CD14-positive monocyte (primary cell): ENCODE results near the gene PRXL2B. TPM values are rescaled to one million over a fixed set of nuclear protein-coding genes. Genes with fewer than 3 reads are reported as not detected.

Experiments used
- DNase-seq, 3 donors: peaks; one replicate each; pipeline ENCODE4 v3.0.0-alpha.2; 2011 to 2022
- H2AFZ ChIP-seq: 2 replicates; pipeline ENCODE4 v1.6.0; 2012; ENCODE audit warnings: mild to moderate bottlenecking, low read depth, low read length, inconsistent platforms; ENCODE audit not compliant: insufficient read depth, poor library complexity, severe bottlenecking
- H3K27ac ChIP-seq, 2 donors: 1 replicate in 1 of 2; 2 replicates in 1 of 2; pipeline ENCODE4 v1.5.1; 2012 to 2013; ENCODE audit warnings: low read length in 2 of 2, control low read depth in 1 of 2, inconsistent platforms in 1 of 2, low read depth in 1 of 2, mild to moderate bottlenecking in 1 of 2
- H3K27me3 ChIP-seq, 2 donors: one replicate each; pipeline versions ENCODE4 v1.6.0 to v1.6.1; 2011 to 2013; ENCODE audit warnings: low read length in 2 of 2; ENCODE audit not compliant: control insufficient read depth in 2 of 2, insufficient read depth in 2 of 2
- H3K36me3 ChIP-seq, 2 donors: replicated peaks in 1 of 2; 1 replicate in 1 of 2; 2 replicates in 1 of 2; pipeline versions ENCODE4 v1.5.1 to v1.6.1; 2012 to 2013; ENCODE audit warnings: low read length in 2 of 2, control low read depth in 1 of 2, inconsistent platforms in 1 of 2, mild to moderate bottlenecking in 1 of 2; ENCODE audit not compliant: insufficient read depth in 2 of 2, control insufficient read depth in 1 of 2
- H3K4me1 ChIP-seq, 2 donors: 1 replicate in 1 of 2; 2 replicates in 1 of 2; pipeline versions ENCODE4 v1.5.1 to v1.6.1; 2012 to 2013; ENCODE audit warnings: low read length in 2 of 2, control low read depth in 1 of 2, inconsistent platforms in 1 of 2, mild to moderate bottlenecking in 1 of 2, moderate library complexity in 1 of 2; ENCODE audit not compliant: insufficient read depth in 2 of 2, control insufficient read depth in 1 of 2
- H3K4me2 ChIP-seq: replicated peaks from 2 replicates; pipeline ENCODE3; 2012; ENCODE audit warnings: low read length, moderate library complexity, mild to moderate bottlenecking; ENCODE audit not compliant: poor library complexity, severe bottlenecking; ENCODE audit errors: extremely low read depth
- H3K4me3 ChIP-seq, 3 experiments: fragments of 200-600 bp in 1 of 3; sonication (generic) in 1 of 3; replicated peaks in 1 of 3; 1 replicate in 2 of 3; 2 replicates in 1 of 3; pipeline ENCODE4 v1.5.1; 2011 to 2013; ENCODE audit warnings: low read length in 3 of 3, mild to moderate bottlenecking in 3 of 3, control low read depth in 2 of 3, low read depth in 2 of 3, inconsistent platforms in 1 of 3, moderate library complexity in 1 of 3
- H3K79me2 ChIP-seq: 2 replicates; pipeline ENCODE4 v1.6.0; 2012; ENCODE audit warnings: mild to moderate bottlenecking, control low read depth, inconsistent platforms, low read length, moderate library complexity; ENCODE audit not compliant: insufficient read depth
- H3K9ac ChIP-seq: 2 replicates; pipeline ENCODE4 v1.6.0; 2017; ENCODE audit warnings: low read length, mild to moderate bottlenecking; ENCODE audit not compliant: insufficient read depth, poor library complexity, severe bottlenecking
- H3K9me3 ChIP-seq, 2 donors: replicated peaks in 1 of 2; 1 replicate in 1 of 2; 2 replicates in 1 of 2; pipeline versions ENCODE4 v1.5.1 to v1.6.1; 2012 to 2013; ENCODE audit warnings: low read length in 2 of 2, control low read depth in 1 of 2; ENCODE audit not compliant: control insufficient read depth in 1 of 2, insufficient read depth in 1 of 2
- H4K20me1 ChIP-seq: 2 replicates; pipeline ENCODE4 v1.6.0; 2012; ENCODE audit warnings: mild to moderate bottlenecking, low read length, control low read depth, moderate library complexity; ENCODE audit not compliant: insufficient read depth
- H3K27ac Mint-ChIP-seq, 7 donors: one replicate each; pipeline ENCODE4 v1.8.0; 2020; ENCODE audit warnings: mild to moderate bottlenecking in 7 of 7, mixed read lengths in 7 of 7, moderate library complexity in 6 of 7, inconsistent platforms in 2 of 7
- H3K27me3 Mint-ChIP-seq, 3 donors: one replicate each; pipeline ENCODE4 v1.8.0; 2021 to 2022; ENCODE audit warnings: low read depth in 3 of 3, mild to moderate bottlenecking in 3 of 3, mixed read lengths in 3 of 3, moderate library complexity in 3 of 3, inconsistent platforms in 1 of 3
- H3K36me3 Mint-ChIP-seq, 2 donors: one replicate each; pipeline ENCODE4 v1.8.0; 2020; ENCODE audit warnings: mixed read lengths in 2 of 2, inconsistent platforms in 1 of 2, mild to moderate bottlenecking in 1 of 2
- H3K4me1 Mint-ChIP-seq: one replicate; pipeline ENCODE4 v1.8.0; 2020; ENCODE audit warnings: mild to moderate bottlenecking, mixed read lengths
- H3K4me3 Mint-ChIP-seq, 2 donors: one replicate each; pipeline ENCODE4 v1.8.0; 2020; ENCODE audit warnings: mild to moderate bottlenecking in 2 of 2, mixed read lengths in 2 of 2, moderate library complexity in 1 of 2
- H3K9me3 Mint-ChIP-seq, 7 donors: one replicate each; pipeline ENCODE4 v1.8.0; 2020 to 2022; ENCODE audit warnings: mixed read lengths in 7 of 7, mild to moderate bottlenecking in 6 of 7, moderate library complexity in 6 of 7, inconsistent platforms in 2 of 7
- CTCF ChIP-seq: fragments of 200-600 bp; IDR thresholded peaks from one replicate; pipeline ENCODE4 v1.8.0; 2022; ENCODE audit warnings: antibody characterized with exemption, mild to moderate bottlenecking
- WGBS: methylation state at CpG from one replicate; pipeline ENCODE4 v1.1.5; 2013; ENCODE audit warnings: missing lambda C conversion rate; ENCODE audit not compliant: insufficient coverage; 5-methylcytosine and 5-hydroxymethylcytosine counted together
- intact Hi-C, 2 donors: fragments of 100-400 bp; cut with micrococcal nuclease; formaldehyde crosslinking; loops; one replicate each; pipeline versions ENCODE4 v1.15.0 to v1.15.1; 2023
- polyA plus RNA-seq, 3 donors: library from polyadenylated mRNA; depleted of rRNA in 1 of 3; unstranded in 2 of 3; stranded (reverse) in 1 of 3; fragments of 300-500 nt in 2 of 3; fragments of >200 nt in 1 of 3; fragmentation: Illumina TruSeq in 2 of 3; gene quantifications; 1 replicate in 2 of 3; 2 replicates in 1 of 3; pipeline ENCODE4 v1.2.3, GENCODE V29; 2012 to 2021

PRXL2B gene
- polyA plus RNA-seq, 3 donors, result 3.6 to 8.8 (median 6.0) TPM

- DNase-seq, result no peak
- Mint-ChIP-seq H3K9me3 (peaks cover 14 to 35% (median 23%) of the 10 kb centered on the region in 7 donors), H3K4me1 (no peaks in the 10 kb centered on the region), H3K4me3 (no peak overlapping the region), H3K27me3 (peaks cover 13 to 20% (median 17%) of the 10 kb centered on the region in 3 donors), H3K27ac (no peak overlapping the region), H3K36me3 (no peaks in the 10 kb centered on the region)
- H3K27ac ChIP-seq, result no peak overlapping the region
- H3K9me3 ChIP-seq, result peaks cover 15 to 19% of the 10 kb centered on the region in 2 donors
- no peak for TF ChIP-seq CTCF
- H3K9ac ChIP-seq, result no peak overlapping the region
- H3K36me3 ChIP-seq, result no peaks in the 10 kb centered on the region
- WGBS, result 100% methylated on average over 1 of the region's 2 CpGs
- no peaks in the 10 kb centered on the region for H4K20me1 ChIP-seq
- no peak overlapping the region for H3K4me2 ChIP-seq
- intact Hi-C loops, result no loop called here
- H2AFZ ChIP-seq, result no peak overlapping the region
- no peaks in the 10 kb centered on the region for H3K4me1 ChIP-seq
- no peaks in the 10 kb centered on the region for H3K79me2 ChIP-seq
- no peaks in the 10 kb centered on the region for H3K27me3 ChIP-seq
- no peak overlapping the region for H3K4me3 ChIP-seq
Observed at GRCh38 chr1:2614145-2614544, 27.6 kb downstream of the PRXL2B start.

- H3K4me2 ChIP-seq, result no peak overlapping the region
- TF ChIP-seq CTCF, result no peak
- no peaks in the 10 kb centered on the region for H4K20me1 ChIP-seq
- H3K79me2 ChIP-seq, result no peaks in the 10 kb centered on the region
- peaks cover 0 to 4% of the 10 kb centered on the region in 2 donors for H3K27me3 ChIP-seq
- intact Hi-C loops, result no loop called here
- H3K27me3 Mint-ChIP-seq, result peaks cover 12 to 24% (median 19%) of the 10 kb centered on the region in 3 donors
- no peak for DNase-seq
- H3K4me3 ChIP-seq, result no peak overlapping the region
- H3K9me3 ChIP-seq, result peaks cover 14 to 21% of the 10 kb centered on the region in 2 donors
- H3K4me1 ChIP-seq, result no peaks in the 10 kb centered on the region
- H3K9me3 Mint-ChIP-seq, result peaks cover 18 to 45% (median 39%) of the 10 kb centered on the region in 7 donors
- no peak overlapping the region for H3K9ac ChIP-seq
- H3K4me1 Mint-ChIP-seq, result no peaks in the 10 kb centered on the region
- H3K36me3 ChIP-seq, result no peaks in the 10 kb centered on the region
- no CpG with 5 or more reads among the region's 1 CpG for WGBS
- H3K27ac ChIP-seq, result no peak overlapping the region
- no peak overlapping the region for H3K27ac Mint-ChIP-seq
- no peak overlapping the region for H3K4me3 Mint-ChIP-seq
- H3K36me3 Mint-ChIP-seq, result no peaks in the 10 kb centered on the region
- H2AFZ ChIP-seq, result no peak overlapping the region
Observed at GRCh38 chr1:2617971-2618470, 31.4 kb downstream of the PRXL2B start.
